NCI-H1436 treated with DMSO at 0.1 percent for 48 hours (cell line): ENCODE measurements around the gene ABCC8.

ENCODE experiments used
- DNase-seq: peaks from one replicate; lab custom pipeline; 2025; lab: John Stamatoyannopoulos, UW

Gene ABCC8

GRCh38 chr11:17351172-17351509 is 125.5 kb downstream of the ABCC8 start:
- DNase-seq = no peak

DNA sequence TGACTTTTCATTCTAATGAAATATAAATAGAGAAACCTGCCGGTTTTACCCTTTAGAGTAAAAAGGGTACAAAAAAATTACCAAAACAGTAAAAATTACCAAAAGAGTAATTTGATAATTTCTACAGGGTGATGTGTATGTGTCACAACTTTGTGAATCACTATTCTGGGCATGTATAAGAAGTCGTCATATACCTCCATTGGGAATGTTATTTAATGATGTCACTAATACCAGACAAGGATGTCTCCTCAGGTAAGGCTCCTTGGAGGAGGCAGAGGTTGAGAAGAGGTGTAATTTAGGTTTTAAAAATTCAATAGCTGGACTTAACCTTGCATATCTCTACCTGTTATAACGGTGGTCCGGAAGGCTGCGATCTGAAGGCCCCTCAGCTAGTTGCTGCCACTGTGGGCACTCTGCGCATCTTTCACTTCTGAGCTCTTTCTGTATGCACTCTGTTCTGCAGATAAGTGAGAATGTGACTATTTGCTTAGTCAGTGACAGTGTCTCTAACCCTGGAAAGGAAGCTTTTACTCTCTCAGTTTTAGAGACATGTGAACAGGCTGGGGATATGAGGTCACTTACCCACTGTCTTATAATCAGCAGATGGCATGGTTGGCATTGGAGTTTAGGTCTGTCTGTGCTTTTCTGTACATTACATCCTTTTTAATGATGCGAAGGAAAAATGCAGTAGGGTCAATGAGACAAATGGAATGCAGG is 126.0 kb downstream of the ABCC8 start:
- DNase-seq = no peak

DNA sequence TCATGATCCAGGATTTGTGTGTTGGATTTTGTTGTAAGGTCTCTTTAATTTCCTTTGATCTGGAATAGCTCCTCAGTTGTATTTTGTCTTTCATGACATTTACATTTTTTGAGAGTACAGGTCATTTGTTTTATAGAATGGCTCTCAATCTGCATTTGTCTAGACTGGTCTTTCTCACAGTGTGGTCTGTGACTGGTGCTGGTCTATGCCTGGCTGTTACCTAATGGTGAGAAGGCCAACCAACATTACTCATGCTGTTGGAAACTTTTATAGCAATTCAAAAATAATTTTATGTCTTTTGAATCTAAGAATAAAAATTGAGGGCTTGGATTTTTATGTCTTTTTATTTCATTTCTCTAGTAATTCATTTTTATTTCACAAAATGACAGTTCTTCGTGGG is 129.0 kb downstream of the ABCC8 start:
- DNase-seq = no peak

GRCh38 chr11:17343907-17344306 is 132.7 kb downstream of the ABCC8 start:
- no peak for DNase-seq

DNA sequence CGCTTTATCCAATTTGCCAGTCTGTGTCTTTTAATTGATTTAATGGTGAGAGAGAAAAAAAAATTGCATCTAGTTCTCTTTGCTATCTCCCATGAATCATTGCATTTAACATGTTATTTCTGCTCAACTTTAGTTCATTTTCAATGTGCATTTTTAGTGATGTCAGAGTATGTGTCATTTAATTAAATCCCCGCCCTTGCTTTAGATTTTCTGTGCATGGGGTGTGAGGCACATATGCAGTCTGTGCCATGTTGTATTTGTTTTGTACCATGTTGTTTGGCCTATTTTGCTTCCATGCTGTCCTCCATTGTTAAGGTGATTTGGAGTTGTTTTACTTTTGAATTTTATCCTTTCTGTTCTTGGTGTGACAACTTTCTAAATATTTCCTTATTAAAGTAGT is 133.4 kb downstream of the ABCC8 start:
- no peak for DNase-seq
